Bronchial epithelial cell (primary cell): ENCODE measurements around the gene ISG15. TPM values are rescaled to one million over a fixed set of nuclear protein-coding genes. Genes with fewer than 3 reads are reported as not detected.

Experiments used
- DNase-seq: peaks from one replicate; pipeline ENCODE4 v3.0.0-alpha.2; 2010; ENCODE audit warnings: low read depth
- FAIRE-seq: peaks from 2 replicates; lab custom pipeline; 2011; peaks lifted over from hg19 to GRCh38; lab: Jason Lieb, UNC
- H3K27me3 ChIP-seq: 2 replicates; pipeline ENCODE4 v1.5.1; 2011; ENCODE audit warnings: low read length; ENCODE audit not compliant: control insufficient read depth, insufficient read depth
- H3K36me3 ChIP-seq: 2 replicates; pipeline ENCODE4 v1.5.1; 2011; ENCODE audit warnings: low read length; ENCODE audit not compliant: control insufficient read depth, insufficient read depth
- H3K4me3 ChIP-seq: 2 replicates; pipeline ENCODE4 v1.5.1; 2011; ENCODE audit warnings: mild to moderate bottlenecking, low read depth, low read length, control low read depth
- total RNA-seq: library from RNA; depleted of rRNA; stranded (reverse); fragments of >200 nt; gene quantifications from 2 replicates; pipeline ENCODE4 v1.2.1, GENCODE V29; 2014
- TF ChIP-seq, protein P1 (sequence below): IDR thresholded peaks from 2 replicates; pipeline ENCODE4 v1.5.1; 2011; ENCODE audit warnings: mild to moderate bottlenecking, moderate library complexity, low read length, control low read depth, inconsistent platforms; ENCODE audit not compliant: insufficient read depth, severe bottlenecking

Gene ISG15
- total RNA-seq, 1 donor from 2014 or later, result 18.2 TPM

DNA sequence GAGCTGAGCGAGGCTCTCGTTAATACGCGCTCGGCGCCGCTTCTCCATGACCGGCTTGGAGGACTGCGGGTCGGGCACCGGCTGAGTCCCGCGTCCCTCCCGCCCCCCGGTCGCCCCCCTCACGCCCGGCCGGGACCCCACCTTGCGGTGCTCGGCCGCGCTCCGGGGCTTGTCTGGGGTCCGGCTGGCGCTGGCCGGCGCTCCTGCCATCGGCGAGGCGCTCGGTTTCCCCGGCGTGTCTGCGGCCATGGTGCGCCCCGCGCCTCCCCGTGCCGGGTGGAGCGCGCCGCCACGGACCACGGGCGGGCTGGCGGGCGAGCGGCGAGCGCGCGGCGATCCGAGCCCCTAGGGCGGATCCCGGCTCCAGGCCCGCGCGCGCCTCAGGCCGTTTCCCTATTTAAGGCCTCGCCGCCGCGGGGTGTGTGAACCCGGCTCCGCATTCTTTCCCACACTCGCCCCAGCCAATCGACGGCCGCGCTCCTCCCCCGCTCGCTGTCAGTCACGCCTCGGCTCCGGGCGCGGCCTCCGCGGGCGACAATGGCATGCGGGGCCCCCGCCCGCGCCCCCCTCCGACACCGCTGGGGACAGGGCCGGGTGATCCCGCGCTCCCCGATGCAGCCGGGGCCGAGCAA is 13.5 kb upstream of the ISG15 start, which contains the start of gene HES4:
TSS of gene HES4 (minus strand) at position 373 of the 632 bp plus-strand sequence. CDS start at position 249, 124 bp downstream.
- H3K27me3 ChIP-seq, result peaks cover 2% of the 10 kb centered on the region
- TF ChIP-seq, protein P1, sequence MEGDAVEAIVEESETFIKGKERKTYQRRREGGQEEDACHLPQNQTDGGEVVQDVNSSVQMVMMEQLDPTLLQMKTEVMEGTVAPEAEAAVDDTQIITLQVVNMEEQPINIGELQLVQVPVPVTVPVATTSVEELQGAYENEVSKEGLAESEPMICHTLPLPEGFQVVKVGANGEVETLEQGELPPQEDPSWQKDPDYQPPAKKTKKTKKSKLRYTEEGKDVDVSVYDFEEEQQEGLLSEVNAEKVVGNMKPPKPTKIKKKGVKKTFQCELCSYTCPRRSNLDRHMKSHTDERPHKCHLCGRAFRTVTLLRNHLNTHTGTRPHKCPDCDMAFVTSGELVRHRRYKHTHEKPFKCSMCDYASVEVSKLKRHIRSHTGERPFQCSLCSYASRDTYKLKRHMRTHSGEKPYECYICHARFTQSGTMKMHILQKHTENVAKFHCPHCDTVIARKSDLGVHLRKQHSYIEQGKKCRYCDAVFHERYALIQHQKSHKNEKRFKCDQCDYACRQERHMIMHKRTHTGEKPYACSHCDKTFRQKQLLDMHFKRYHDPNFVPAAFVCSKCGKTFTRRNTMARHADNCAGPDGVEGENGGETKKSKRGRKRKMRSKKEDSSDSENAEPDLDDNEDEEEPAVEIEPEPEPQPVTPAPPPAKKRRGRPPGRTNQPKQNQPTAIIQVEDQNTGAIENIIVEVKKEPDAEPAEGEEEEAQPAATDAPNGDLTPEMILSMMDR, result no peak
- DNase-seq, result peak; percentile 71
- FAIRE-seq, result no peak
- no peaks in the 10 kb centered on the region for H3K36me3 ChIP-seq
- H3K4me3 ChIP-seq, result peak within 1 kb of the TSS; percentile 72

DNA sequence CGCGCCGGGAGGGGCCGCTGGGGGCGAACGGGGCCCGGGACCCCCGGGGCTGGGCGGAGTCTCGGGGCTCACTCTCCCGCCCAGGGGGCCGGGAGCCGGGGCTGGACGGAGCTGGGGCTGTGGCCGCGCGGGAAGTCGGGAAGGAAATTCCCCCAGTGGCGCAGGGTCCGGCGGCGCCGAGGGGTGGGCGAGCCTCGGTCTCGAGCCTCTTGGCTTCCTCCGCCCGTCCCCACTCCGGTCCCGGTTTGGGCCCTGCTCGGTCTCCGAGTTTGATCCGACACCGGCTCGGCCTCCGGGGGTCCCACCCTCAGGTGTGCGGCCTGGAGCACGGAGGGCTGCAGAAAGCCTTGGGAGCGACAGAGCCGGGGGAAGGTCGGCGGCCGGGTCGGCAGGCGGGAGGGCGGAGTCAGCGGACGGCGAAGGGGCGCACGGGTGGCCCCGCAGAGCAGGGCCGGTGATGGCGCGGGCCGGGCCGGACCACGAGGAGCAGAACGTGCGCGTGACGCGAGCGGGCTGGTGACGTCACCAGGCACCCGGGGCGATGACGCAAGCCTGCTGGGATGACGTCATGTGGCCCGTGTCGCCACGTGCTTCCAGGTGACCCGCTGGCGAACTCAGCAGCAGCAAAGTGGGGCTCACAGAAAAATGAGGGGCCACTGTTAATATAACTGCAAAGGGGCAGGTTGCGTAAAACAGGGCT is 12.8 kb upstream of the ISG15 start:
- TF ChIP-seq, protein P1, result no peak
- DNase-seq, result peak; percentile 52
- Histone ChIP-seq H3K4me3 (peak overlapping the region; percentile 72), H3K27me3 (peaks cover 2% of the 10 kb centered on the region), H3K36me3 (no peaks in the 10 kb centered on the region)
- FAIRE-seq, result no peak

DNA sequence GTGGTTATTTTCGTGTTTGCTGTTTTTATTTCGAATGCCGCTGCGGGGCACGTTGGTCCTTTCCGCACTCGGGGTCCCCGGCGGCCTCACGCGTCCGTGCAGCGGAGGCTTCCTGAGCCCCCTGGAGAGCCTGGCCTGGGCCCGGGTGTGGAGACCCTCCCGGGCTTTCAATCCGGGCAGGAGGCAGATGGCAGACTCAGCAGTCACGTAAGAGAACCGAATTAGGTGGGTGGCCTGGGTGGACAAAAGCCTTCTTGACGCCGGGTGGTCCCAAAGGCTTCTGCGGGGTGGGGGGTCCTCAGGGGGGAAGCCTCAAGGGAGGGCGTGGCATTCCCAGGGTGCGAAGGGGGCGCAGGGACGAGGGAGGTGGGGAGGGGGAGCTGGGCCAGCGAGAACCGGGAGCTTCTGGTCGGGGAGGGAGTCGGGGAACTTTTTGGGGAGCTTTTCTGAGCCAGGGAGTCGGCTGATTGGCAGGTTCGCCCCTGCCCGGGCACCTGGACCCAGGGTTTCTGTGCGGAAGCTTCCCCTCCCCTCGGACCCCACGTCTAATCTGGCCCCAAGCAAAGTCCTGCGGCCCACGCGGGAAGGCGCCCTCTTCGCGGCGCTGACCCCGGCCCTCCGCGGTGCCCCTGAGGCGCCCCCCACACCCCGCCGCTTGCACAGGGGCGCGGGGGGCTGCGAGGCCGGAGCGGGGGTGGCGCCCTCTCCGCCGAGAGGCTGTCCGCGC is 12.1 kb upstream of the ISG15 start:
- DNase-seq, result no peak

DNA sequence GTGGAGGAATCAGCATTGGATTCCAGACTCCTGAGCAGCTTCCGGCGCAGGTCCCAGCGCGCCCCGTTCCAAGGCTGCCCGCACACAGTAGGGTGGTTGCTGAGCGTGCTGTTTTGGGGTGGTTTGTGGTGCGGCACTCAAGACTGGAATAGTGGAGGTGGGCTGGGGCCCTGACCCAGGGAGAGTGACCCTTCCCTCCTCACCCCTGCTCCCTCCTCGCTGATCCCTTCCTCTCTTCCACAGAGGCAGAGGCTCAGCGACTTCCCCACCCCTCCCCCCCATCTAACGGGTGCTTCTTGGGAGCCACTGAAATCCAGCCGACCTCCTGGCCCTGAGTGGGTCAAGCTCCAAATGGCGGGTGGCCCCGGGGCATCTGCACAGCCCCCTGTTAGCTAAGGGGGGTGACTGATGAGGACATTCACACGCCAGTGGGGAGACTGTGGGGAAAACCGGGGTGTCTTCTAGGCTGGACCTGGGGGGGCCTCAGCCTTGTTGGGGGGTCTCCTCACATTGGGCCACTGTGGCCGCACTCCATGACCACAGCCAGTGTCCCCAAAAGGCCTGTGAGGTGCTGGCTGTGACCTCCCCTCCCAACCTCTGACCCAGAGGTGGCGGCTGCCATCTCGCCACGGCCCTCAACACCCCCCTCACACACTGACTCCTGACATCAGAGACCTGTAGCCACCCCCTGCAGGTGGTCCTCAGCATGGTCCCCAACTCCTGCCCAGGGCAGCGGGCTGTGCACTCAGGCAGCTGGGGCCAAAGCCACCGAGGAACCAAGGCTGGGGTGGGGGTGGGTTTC is 9.5 kb upstream of the ISG15 start:
- TF ChIP-seq, protein P1, result no peak
- no peak for DNase-seq
- H3K27me3 ChIP-seq, result peaks cover 2% of the 10 kb centered on the region
- no peak overlapping the region for H3K4me3 ChIP-seq
- no peaks in the 10 kb centered on the region for H3K36me3 ChIP-seq
- FAIRE-seq, result peak; percentile 36

More for the DNA sequence above, 12.1 kb upstream of the ISG15 start:
- Histone ChIP-seq H3K4me3 (peak overlapping the region; percentile 72), H3K36me3 (no peaks in the 10 kb centered on the region), H3K27me3 (peaks cover 2% of the 10 kb centered on the region)
- TF ChIP-seq, protein P1, result no peak
- no peak for FAIRE-seq

DNA sequence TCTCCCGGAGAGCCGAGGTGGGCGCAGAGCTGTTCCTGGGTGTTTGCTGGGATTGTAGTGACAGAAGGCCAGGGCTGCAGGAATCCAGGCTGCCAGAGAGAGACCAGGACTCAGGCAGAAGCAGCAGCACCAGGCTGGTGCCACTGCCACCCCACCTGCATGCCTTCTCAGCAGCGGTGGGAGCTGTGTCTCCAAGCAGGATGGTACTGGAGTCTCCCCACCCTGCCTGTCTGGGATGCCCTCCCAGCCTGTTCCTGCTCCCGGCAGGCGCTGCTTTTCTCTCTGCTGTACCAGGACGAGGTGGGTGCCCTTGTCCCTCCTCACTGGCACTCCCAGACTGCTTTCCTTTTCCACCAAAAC is 8.9 kb upstream of the ISG15 start:
- H3K36me3 ChIP-seq, result no peaks in the 10 kb centered on the region
- TF ChIP-seq, protein P1, result no peak
- no peak overlapping the region for H3K4me3 ChIP-seq
- DNase-seq (no peak), FAIRE-seq (no peak)
- peaks cover 2% of the 10 kb centered on the region for H3K27me3 ChIP-seq
